Right lobe of liver (tissue), 6 donors: ENCODE results near the gene HCN1. TPM values are rescaled to one million over a fixed set of nuclear protein-coding genes. Genes with fewer than 3 reads are reported as not detected.

Source experiments
- ATAC-seq, 4 donors: fragments of 200-7000 bp; cut with Tn5 transposase; one replicate each; pipeline ENCODE4 v1.9.1; 2020; ENCODE audit warnings: mild to moderate bottlenecking in 4 of 4, moderate library complexity in 4 of 4
- DNase-seq, 3 donors: peaks; one replicate each; pipeline ENCODE4 v3.0.0-alpha.2; 2020
- H3K27ac ChIP-seq, 3 donors: fragments of 200-600 bp; one replicate each; pipeline ENCODE4 v1.8.0; 2022
- H3K27me3 ChIP-seq, 2 donors: fragments of 200-600 bp; one replicate each; pipeline ENCODE4 v1.8.0; 2022
- H3K36me3 ChIP-seq, 4 donors: fragments of 200-600 bp; sonication (generic) in 1 of 4; one replicate each; pipeline versions ENCODE4 v1.5.1 to v1.8.0; 2017 to 2022; ENCODE audit warnings: control low read depth in 1 of 4
- H3K4me1 ChIP-seq, 4 donors: fragments of 200-600 bp; sonication (generic) in 1 of 4; one replicate each; pipeline versions ENCODE4 v1.5.1 to v1.8.0; 2017 to 2022; ENCODE audit warnings: control low read depth in 1 of 4
- H3K4me3 ChIP-seq, 3 donors: fragments of 200-600 bp; one replicate each; pipeline ENCODE4 v1.8.0; 2022
- H3K9me3 ChIP-seq, 4 donors: fragments of 200-600 bp; sonication (generic) in 1 of 4; one replicate each; pipeline versions ENCODE4 v1.5.1 to v1.8.0; 2017 to 2022; ENCODE audit warnings: control low read depth in 1 of 4
- CTCF ChIP-seq, 4 donors: fragments of 200-600 bp in 3 of 4; fragments of 450-650 bp in 1 of 4; IDR thresholded peaks; one replicate each; pipeline versions ENCODE4 v1.5.1 to v1.8.0; 2016 to 2022; ENCODE audit warnings: antibody characterized with exemption in 4 of 4, mild to moderate bottlenecking in 2 of 4
- POLR2A ChIP-seq: fragments of 450-650 bp; IDR thresholded peaks from one replicate; pipeline ENCODE4 v1.6.1; 2017; ENCODE audit warnings: antibody characterized with exemption, mild to moderate bottlenecking
- WGBS: methylation state at CpG from one replicate; pipeline ENCODE4 v1.1.6; 2018; ENCODE audit warnings: low coverage, low lambda C conversion rate; ENCODE audit not compliant: insufficient coverage; ENCODE audit errors: missing lambda C conversion rate; 5-methylcytosine and 5-hydroxymethylcytosine counted together
- intact Hi-C, 2 donors: fragments of 100-400 bp; cut with DNase I; formaldehyde crosslinking; loops; one replicate each; pipeline versions ENCODE4 v1.11.2 to v1.14.1; 2022
- total RNA-seq, 6 experiments: library from RNA; depleted of rRNA in 2 of 6; stranded (reverse); fragments of >200 nt in 2 of 6; fragmentation: NEBNext Ultra II Directional in 3 of 6; extraction: Animal tissue kit (Norgen Biotek cat#: 25700) in 3 of 6; gene quantifications; one replicate each; pipeline versions ENCODE4 v1.1.0 to v1.2.4, GENCODE V29; 2016 to 2023
- donor health status: DM: no; HTN: yes; CAD: no.
- donor health status: DM: no; HTN: no; CAD: no.
- donor health status: DM: no; HTN: no; CAD: no.
- donor health status: DM: no; HTN: yes; CAD: no.
- donor health status: DM: no; HTN: yes; CAD: no.

The HCN1 gene
- total RNA-seq, 6 experiments from 2014 or later, result 0.09 to 0.12 TPM; not detected in 4

DNA sequence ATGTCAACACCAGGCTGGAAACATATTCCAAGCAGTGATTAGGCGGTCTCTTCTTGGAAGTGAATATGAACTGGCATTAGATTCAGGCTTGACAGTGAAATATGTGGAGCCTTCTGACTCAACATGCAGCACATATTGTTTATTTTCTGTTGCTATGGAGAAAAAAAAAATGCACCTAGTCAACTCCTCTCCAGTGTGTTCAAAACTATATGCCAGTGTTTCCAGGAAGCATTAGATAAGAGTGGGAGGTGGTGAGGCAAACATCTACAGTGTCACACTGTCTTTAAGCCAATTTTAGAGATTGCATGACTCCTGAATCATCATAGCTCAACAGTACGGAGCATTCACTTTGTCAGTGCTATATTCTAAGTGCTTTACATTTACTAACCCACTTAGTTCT lies 117.9 kb downstream of the HCN1 start:
- Histone ChIP-seq H3K27ac (no peak overlapping the region), H3K27me3 (no peaks in the 10 kb centered on the region), H3K9me3 (no peaks in the 10 kb centered on the region), H3K4me3 (no peak overlapping the region), H3K36me3 (no peaks in the 10 kb centered on the region), H3K4me1 (no peaks in the 10 kb centered on the region)
- 34% methylated on average over 2 of the region's 2 CpGs for WGBS
- DNase-seq (no peak), ATAC-seq (no peak)
- TF ChIP-seq POLR2A (no peak), CTCF (IDR thresholded peaks at IDR 0.05) (no peak)
- intact Hi-C loops, result no loop called here

DNA sequence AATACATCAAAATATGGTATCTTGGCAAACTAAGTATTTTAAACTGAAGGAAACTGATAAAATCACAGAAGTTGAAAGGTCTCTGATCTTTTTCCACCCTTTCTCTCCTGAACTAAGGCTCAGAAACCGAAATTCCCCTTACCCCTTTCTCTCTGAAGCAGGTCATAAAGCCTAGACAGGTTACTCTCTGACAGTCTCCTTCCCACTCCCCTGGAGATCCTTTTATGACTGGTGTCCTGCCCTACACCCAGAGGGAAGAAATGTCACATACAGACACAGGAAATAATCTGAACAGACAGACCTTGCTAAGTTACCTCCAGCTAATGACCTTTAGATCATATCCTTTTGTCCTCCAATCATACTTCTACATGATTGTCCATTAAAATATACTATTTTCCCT lies 127.4 kb downstream of the HCN1 start:
- Histone ChIP-seq H3K36me3 (no peaks in the 10 kb centered on the region), H3K4me1 (no peaks in the 10 kb centered on the region), H3K27me3 (no peaks in the 10 kb centered on the region), H3K4me3 (no peak overlapping the region), H3K9me3 (no peaks in the 10 kb centered on the region), H3K27ac (no peak overlapping the region)
- intact Hi-C loops, result no loop called here
- no peak for TF ChIP-seq POLR2A
- no peak for TF ChIP-seq CTCF (IDR thresholded peaks at IDR 0.05)
- no peak for ATAC-seq
- 15% methylated on average over 1 of the region's 1 CpG for WGBS
- no peak for DNase-seq

GRCh38 chr5:45542421-45542820 lies 153.8 kb downstream of the HCN1 start:
- H3K36me3 ChIP-seq, result no peaks in the 10 kb centered on the region
- intact Hi-C loops, result no loop called here
- 15% methylated on average over 3 of the region's 3 CpGs for WGBS
- no peaks in the 10 kb centered on the region for H3K27me3 ChIP-seq
- no peak for DNase-seq
- TF ChIP-seq POLR2A (no peak), CTCF (IDR thresholded peaks at IDR 0.05) (no peak)
- H3K9me3 ChIP-seq, result no peaks in the 10 kb centered on the region
- ATAC-seq, result no peak
- no peak overlapping the region for H3K27ac ChIP-seq
- no peak overlapping the region for H3K4me3 ChIP-seq
- no peaks in the 10 kb centered on the region for H3K4me1 ChIP-seq

- H3K4me3 ChIP-seq, result no peak overlapping the region
- intact Hi-C loops, result no loop called here
- H3K27ac ChIP-seq, result no peak overlapping the region
- H3K27me3 ChIP-seq, result no peaks in the 10 kb centered on the region
- no CpG with 5 or more reads among the region's 1 CpG for WGBS
- H3K4me1 ChIP-seq, result no peaks in the 10 kb centered on the region
- no peak for DNase-seq
- TF ChIP-seq POLR2A (no peak), CTCF (IDR thresholded peaks at IDR 0.05) (no peak)
- ATAC-seq, result no peak
- no peaks in the 10 kb centered on the region for H3K9me3 ChIP-seq
- H3K36me3 ChIP-seq, result no peaks in the 10 kb centered on the region
Measured at GRCh38 chr5:45533663-45534062, 162.5 kb downstream of the HCN1 start.
